ENCODE measurements around the gene ZNF609.

Gene ZNF609

GRCh38 chr15:64614519-64614918, 154.1 kb downstream of the ZNF609 start:
- no peak overlapping the region for H3K4me3 ChIP-seq (ENCODE audit: low read length)
- H3K36me3 ChIP-seq (ENCODE audit: control insufficient read depth, insufficient read depth, low read length, severe bottlenecking): no peaks in the 10 kb centered on the region
- H3K9ac ChIP-seq (ENCODE audit: low read length): no peak overlapping the region
- DNase-seq (ENCODE audit: low read depth): no peak
- H3K4me1 ChIP-seq (ENCODE audit: control insufficient read depth, insufficient read depth, low read length): peaks cover 13% of the 10 kb centered on the region
- H3K27me3 ChIP-seq (replicated peaks; ENCODE audit: control insufficient read depth, insufficient read depth, low read length): no peaks in the 10 kb centered on the region
- no peaks in the 10 kb centered on the region for H3K9me3 ChIP-seq (ENCODE audit: control insufficient read depth, low read length)

DNA sequence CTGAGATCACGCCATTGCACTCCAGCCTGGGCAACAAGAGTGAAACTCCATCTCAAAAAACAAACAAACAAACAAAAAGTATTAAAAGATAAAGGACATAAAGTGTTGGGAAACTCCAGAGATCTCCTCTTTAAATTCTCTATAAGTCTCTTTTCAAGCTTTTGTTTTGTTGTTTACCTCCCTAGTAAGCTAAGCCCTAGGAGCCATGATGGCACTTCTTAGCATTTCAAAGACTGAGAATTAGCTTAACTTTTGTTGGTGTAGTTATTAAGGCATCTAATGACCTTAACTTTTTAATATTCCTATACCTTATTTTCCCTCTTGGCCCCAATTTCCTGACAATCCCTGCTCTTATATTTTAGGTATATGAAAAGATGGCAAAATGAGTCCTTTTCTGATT, 157.3 kb downstream of the ZNF609 start:
- H3K36me3 ChIP-seq (ENCODE audit: control insufficient read depth, insufficient read depth, low read length, severe bottlenecking): no peaks in the 10 kb centered on the region
- H3K9ac ChIP-seq (ENCODE audit: low read length): no peak overlapping the region
- no peak for DNase-seq (ENCODE audit: low read depth)
- no peaks in the 10 kb centered on the region for H3K9me3 ChIP-seq (ENCODE audit: control insufficient read depth, low read length)
- H3K4me3 ChIP-seq (ENCODE audit: low read length): no peak overlapping the region
- H3K27me3 ChIP-seq (replicated peaks; ENCODE audit: control insufficient read depth, insufficient read depth, low read length): no peaks in the 10 kb centered on the region
- H3K4me1 ChIP-seq (ENCODE audit: control insufficient read depth, insufficient read depth, low read length): peaks cover 18% of the 10 kb centered on the region

DNA sequence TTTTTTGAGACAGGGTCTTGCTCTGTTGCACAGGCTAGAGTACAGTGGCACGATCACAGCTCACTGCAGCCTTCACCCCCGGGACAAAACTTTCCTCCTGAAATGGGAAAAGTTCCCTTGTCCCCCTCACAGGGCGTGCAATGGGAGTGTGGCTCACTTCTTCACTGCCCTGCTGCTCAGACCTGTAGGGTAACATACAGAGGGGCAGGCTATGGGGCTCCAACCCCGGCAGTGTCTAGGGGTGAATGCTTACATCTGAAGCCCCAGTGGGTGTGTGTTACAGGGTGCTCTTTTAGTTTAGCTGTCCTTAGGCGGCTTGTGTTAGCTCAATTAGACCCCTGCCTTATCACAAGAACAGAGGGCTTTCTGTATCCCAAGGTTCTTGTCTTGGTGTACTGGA, 157.8 kb downstream of the ZNF609 start:
- peaks cover 18% of the 10 kb centered on the region for H3K4me1 ChIP-seq (ENCODE audit: control insufficient read depth, insufficient read depth, low read length)
- no peak overlapping the region for H3K9ac ChIP-seq (ENCODE audit: low read length)
- no peak overlapping the region for H3K4me3 ChIP-seq (ENCODE audit: low read length)
- peaks cover 2% of the 10 kb centered on the region for H3K36me3 ChIP-seq (ENCODE audit: control insufficient read depth, insufficient read depth, low read length, severe bottlenecking)
- no peaks in the 10 kb centered on the region for H3K9me3 ChIP-seq (ENCODE audit: control insufficient read depth, low read length)
- DNase-seq (ENCODE audit: low read depth): no peak
- no peaks in the 10 kb centered on the region for H3K27me3 ChIP-seq (replicated peaks; ENCODE audit: control insufficient read depth, insufficient read depth, low read length)

GRCh38 chr15:64618540-64618939, 158.2 kb downstream of the ZNF609 start:
- Histone ChIP-seq H3K9ac (ENCODE audit: low read length) (no peak overlapping the region), H3K36me3 (ENCODE audit: control insufficient read depth, insufficient read depth, low read length, severe bottlenecking) (peaks cover 6% of the 10 kb centered on the region), H3K4me3 (ENCODE audit: low read length) (no peak overlapping the region), H3K9me3 (ENCODE audit: control insufficient read depth, low read length) (no peaks in the 10 kb centered on the region), H3K4me1 (ENCODE audit: control insufficient read depth, insufficient read depth, low read length) (peaks cover 18% of the 10 kb centered on the region), H3K27me3 (replicated peaks; ENCODE audit: control insufficient read depth, insufficient read depth, low read length) (no peaks in the 10 kb centered on the region)
- no peak for DNase-seq (ENCODE audit: low read depth)

GRCh38 chr15:64619880-64620839, 159.8 kb downstream of the ZNF609 start:
- Histone ChIP-seq H3K9me3 (ENCODE audit: control insufficient read depth, low read length) (no peaks in the 10 kb centered on the region), H3K27me3 (replicated peaks; ENCODE audit: control insufficient read depth, insufficient read depth, low read length) (no peaks in the 10 kb centered on the region), H3K4me1 (ENCODE audit: control insufficient read depth, insufficient read depth, low read length) (peaks cover 18% of the 10 kb centered on the region), H3K36me3 (ENCODE audit: control insufficient read depth, insufficient read depth, low read length, severe bottlenecking) (peaks cover 6% of the 10 kb centered on the region), H3K9ac (ENCODE audit: low read length) (no peak overlapping the region), H3K4me3 (ENCODE audit: low read length) (no peak overlapping the region)
- peak; percentile 58 for DNase-seq (ENCODE audit: low read depth)

- Histone ChIP-seq H3K4me1 (ENCODE audit: control insufficient read depth, insufficient read depth, low read length) (peaks cover 18% of the 10 kb centered on the region), H3K36me3 (ENCODE audit: control insufficient read depth, insufficient read depth, low read length, severe bottlenecking) (peaks cover 6% of the 10 kb centered on the region), H3K9ac (ENCODE audit: low read length) (no peak overlapping the region), H3K9me3 (ENCODE audit: control insufficient read depth, low read length) (no peaks in the 10 kb centered on the region), H3K4me3 (ENCODE audit: low read length) (no peak overlapping the region), H3K27me3 (replicated peaks; ENCODE audit: control insufficient read depth, insufficient read depth, low read length) (no peaks in the 10 kb centered on the region)
- DNase-seq (ENCODE audit: low read depth): no peak
These were observed 160.7 kb downstream of the ZNF609 start for GRCh38 chr15:64621056-64621455.

DNA sequence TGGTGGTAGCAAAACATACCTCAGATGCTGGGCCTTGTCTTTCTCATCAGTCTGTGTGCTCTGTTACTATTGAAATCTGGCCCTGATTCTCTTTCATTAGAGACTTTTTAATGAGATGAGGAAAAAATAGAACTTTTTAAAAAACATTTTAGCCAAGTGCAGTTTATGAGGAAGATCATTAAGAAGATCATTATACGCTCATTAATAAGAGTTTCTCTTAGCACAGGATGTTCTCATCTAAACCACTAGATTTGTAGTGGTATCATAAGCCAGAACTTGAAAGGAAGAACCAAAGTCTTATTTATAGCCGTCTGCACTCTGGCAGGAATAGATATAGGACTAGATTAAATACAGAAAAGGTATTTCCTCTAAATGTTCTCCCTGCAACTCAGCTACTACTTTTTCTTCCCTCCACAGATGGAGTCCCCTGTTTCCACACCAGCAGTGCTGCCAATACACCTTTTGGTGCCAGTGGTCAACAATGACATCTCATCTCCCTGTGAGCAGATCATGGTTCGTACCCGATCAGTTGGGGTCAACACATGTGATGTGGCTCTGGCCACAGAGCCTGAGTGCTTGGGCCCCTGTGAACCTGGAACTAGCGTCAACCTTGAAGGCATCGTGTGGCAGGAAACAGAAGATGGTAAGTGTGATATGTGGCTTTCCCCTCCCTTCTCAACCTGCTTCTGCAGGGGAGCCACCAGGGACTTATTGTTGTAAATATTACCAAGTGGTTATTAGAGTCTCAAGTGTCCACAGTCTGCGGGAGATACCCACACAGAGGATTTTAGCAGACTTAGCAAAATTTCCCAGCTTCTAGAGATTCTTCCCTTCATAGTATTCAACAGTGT, 162.3 kb downstream of the ZNF609 start:
- no peak for DNase-seq (ENCODE audit: low read depth)
- Histone ChIP-seq H3K9ac (ENCODE audit: low read length) (no peak overlapping the region), H3K27me3 (replicated peaks; ENCODE audit: control insufficient read depth, insufficient read depth, low read length) (no peaks in the 10 kb centered on the region), H3K36me3 (ENCODE audit: control insufficient read depth, insufficient read depth, low read length, severe bottlenecking) (peaks cover 6% of the 10 kb centered on the region), H3K4me3 (ENCODE audit: low read length) (no peak overlapping the region), H3K4me1 (ENCODE audit: control insufficient read depth, insufficient read depth, low read length) (peaks cover 18% of the 10 kb centered on the region), H3K9me3 (ENCODE audit: control insufficient read depth, low read length) (no peaks in the 10 kb centered on the region)

DNA sequence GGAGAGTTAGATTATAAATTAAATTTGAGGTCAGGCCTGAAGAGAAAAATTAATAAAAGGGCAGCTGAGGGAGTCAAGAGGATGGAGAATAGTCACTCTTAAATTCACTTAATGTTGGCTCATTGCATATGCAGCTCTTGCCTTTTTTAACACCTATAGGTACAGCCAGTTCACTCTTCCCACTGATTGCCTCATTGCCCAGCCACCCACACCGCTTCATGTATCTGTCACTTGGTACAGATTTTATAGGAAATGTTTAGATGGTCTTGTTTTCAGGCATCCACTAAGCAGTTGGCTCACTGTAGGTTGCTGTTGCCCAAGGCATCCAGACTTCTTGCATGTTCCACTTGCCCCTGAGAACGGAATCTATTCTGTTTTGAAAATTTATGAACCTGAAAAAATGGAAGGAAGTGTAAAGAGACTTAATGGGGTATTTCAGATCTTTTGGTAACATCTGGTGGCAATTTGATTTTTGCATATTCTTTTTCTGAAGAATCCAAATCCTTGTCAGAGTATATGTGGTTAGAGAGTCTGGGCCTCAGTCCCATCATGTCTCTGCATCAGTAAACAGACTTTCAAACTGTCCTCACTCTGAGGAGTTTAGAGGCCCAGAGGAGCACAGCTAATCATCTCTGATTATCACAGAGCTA, 163.1 kb downstream of the ZNF609 start:
- no peaks in the 10 kb centered on the region for H3K27me3 ChIP-seq (replicated peaks; ENCODE audit: control insufficient read depth, insufficient read depth, low read length)
- peak; percentile 24 for DNase-seq (ENCODE audit: low read depth)
- peaks cover 6% of the 10 kb centered on the region for H3K36me3 ChIP-seq (ENCODE audit: control insufficient read depth, insufficient read depth, low read length, severe bottlenecking)
- no peak overlapping the region for H3K4me3 ChIP-seq (ENCODE audit: low read length)
- H3K4me1 ChIP-seq (ENCODE audit: control insufficient read depth, insufficient read depth, low read length): peaks cover 18% of the 10 kb centered on the region
- H3K9ac ChIP-seq (ENCODE audit: low read length): no peak overlapping the region
- no peaks in the 10 kb centered on the region for H3K9me3 ChIP-seq (ENCODE audit: control insufficient read depth, low read length)

- peaks cover 18% of the 10 kb centered on the region for H3K4me1 ChIP-seq (ENCODE audit: control insufficient read depth, insufficient read depth, low read length)
- H3K36me3 ChIP-seq (ENCODE audit: control insufficient read depth, insufficient read depth, low read length, severe bottlenecking): peaks cover 6% of the 10 kb centered on the region
- no peaks in the 10 kb centered on the region for H3K27me3 ChIP-seq (replicated peaks; ENCODE audit: control insufficient read depth, insufficient read depth, low read length)
- H3K4me3 ChIP-seq (ENCODE audit: low read length): no peak overlapping the region
- no peak for DNase-seq (ENCODE audit: low read depth)
- H3K9ac ChIP-seq (ENCODE audit: low read length): no peak overlapping the region
- no peaks in the 10 kb centered on the region for H3K9me3 ChIP-seq (ENCODE audit: control insufficient read depth, low read length)
These were observed 163.9 kb downstream of the ZNF609 start for GRCh38 chr15:64624242-64624641.

DNA sequence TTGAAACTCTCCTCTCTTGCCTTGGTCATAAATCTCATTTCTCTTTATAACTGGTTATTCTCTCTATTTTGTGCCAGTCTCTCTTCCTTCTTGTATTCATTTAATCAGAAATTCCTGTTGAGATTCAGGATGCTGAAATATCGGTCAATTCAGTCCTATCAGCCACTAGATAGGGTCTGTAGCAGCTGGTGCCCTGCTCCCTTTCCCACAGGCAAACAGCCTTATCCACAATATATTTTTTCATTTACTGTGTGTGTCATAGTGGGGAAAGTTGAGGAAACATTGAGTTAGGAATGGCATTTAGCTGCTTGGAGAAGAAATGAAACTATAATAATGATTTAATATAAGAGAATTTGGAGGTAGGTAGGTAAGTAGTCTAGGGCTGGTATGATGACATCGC, 168.7 kb downstream of the ZNF609 start:
- no peaks in the 10 kb centered on the region for H3K9me3 ChIP-seq (ENCODE audit: control insufficient read depth, low read length)
- no peaks in the 10 kb centered on the region for H3K27me3 ChIP-seq (replicated peaks; ENCODE audit: control insufficient read depth, insufficient read depth, low read length)
- no peak overlapping the region for H3K9ac ChIP-seq (ENCODE audit: low read length)
- no peak overlapping the region for H3K4me3 ChIP-seq (ENCODE audit: low read length)
- DNase-seq (ENCODE audit: low read depth): no peak
- H3K36me3 ChIP-seq (ENCODE audit: control insufficient read depth, insufficient read depth, low read length, severe bottlenecking): no peaks in the 10 kb centered on the region
- peaks cover 13% of the 10 kb centered on the region for H3K4me1 ChIP-seq (ENCODE audit: control insufficient read depth, insufficient read depth, low read length)
